CD1c-positive myeloid dendritic cell (primary cell): ENCODE data around the gene SCD5.

Source experiments
- DNase-seq: peaks from one replicate; pipeline ENCODE4 v3.0.0-alpha.2; 2016; ENCODE audit errors: extremely low spot score

Gene SCD5

GRCh38 chr4:82797040-82797404 lies 1.6 kb downstream of the SCD5 start:
- no peak for DNase-seq

GRCh38 chr4:82792912-82793649 lies 5.5 kb downstream of the SCD5 start:
- DNase-seq: no peak

GRCh38 chr4:82791179-82791578 lies 7.4 kb downstream of the SCD5 start:
- no peak for DNase-seq

- DNase-seq: no peak
Observed at GRCh38 chr4:82790060-82790660, 8.4 kb downstream of the SCD5 start.

GRCh38 chr4:82789025-82789776 lies 9.4 kb downstream of the SCD5 start:
- no peak for DNase-seq

GRCh38 chr4:82787342-82787741 lies 11.3 kb downstream of the SCD5 start:
- no peak for DNase-seq

GRCh38 chr4:82786828-82787227 lies 11.8 kb downstream of the SCD5 start:
- DNase-seq: no peak

- no peak for DNase-seq
Observed at GRCh38 chr4:82785611-82786400, 12.8 kb downstream of the SCD5 start.

- no peak for DNase-seq
Observed at GRCh38 chr4:82784681-82785610, 13.7 kb downstream of the SCD5 start.

- DNase-seq: no peak
Observed at GRCh38 chr4:82782626-82783345, 15.8 kb downstream of the SCD5 start.

GRCh38 chr4:82780752-82781231 lies 17.8 kb downstream of the SCD5 start:
- no peak for DNase-seq

- no peak for DNase-seq
Observed at GRCh38 chr4:82780170-82780751, 18.3 kb downstream of the SCD5 start.

- no peak for DNase-seq
Observed at GRCh38 chr4:82779032-82779431, 19.6 kb downstream of the SCD5 start.

GRCh38 chr4:82777857-82778525 lies 20.6 kb downstream of the SCD5 start:
- no peak for DNase-seq

- no peak for DNase-seq
Observed at GRCh38 chr4:82776925-82777542, 21.6 kb downstream of the SCD5 start.

- no peak for DNase-seq
Observed at GRCh38 chr4:82775243-82775642, 23.4 kb downstream of the SCD5 start.

- DNase-seq: no peak
Observed at GRCh38 chr4:82774711-82775171, 23.9 kb downstream of the SCD5 start.

- no peak for DNase-seq
Observed at GRCh38 chr4:82773057-82773456, 25.5 kb downstream of the SCD5 start.

- DNase-seq: no peak
Observed at GRCh38 chr4:82770607-82771006, 28.0 kb downstream of the SCD5 start.
